A549 (cell line): ENCODE measurements around the gene C2CD2. TPM values are rescaled to one million over a fixed set of nuclear protein-coding genes. Genes with fewer than 3 reads are reported as not detected.

Experiments
- ATAC-seq, 2 experiments: fragments of 200-7000 bp in 1 of 2; fragments of >200 bp in 1 of 2; cut with Nextera tagmentation in 1 of 2; cut with Tn5 transposase in 1 of 2; 3 replicates each; pipeline versions ENCODE4 v1.8.0 to v1.9.1; 2018 to 2020; ENCODE audit warnings: mild to moderate bottlenecking in 1 of 2, moderate library complexity in 1 of 2
- CTCF ChIA-PET: fragments of 300-600 bp; sonication (Branson Sonifier 250); formaldehyde crosslinking; extraction: SDS; loops from one replicate; lab custom pipeline; 2021; ENCODE audit warnings: antibody characterized with exemption, inconsistent platforms; lab: Yijun Ruan, JAX
- POLR2A ChIA-PET: fragments of 350-600 bp; formaldehyde crosslinking; extraction: SDS; loops from one replicate; lab custom pipeline; 2021; ENCODE audit warnings: antibody characterized with exemption, inconsistent platforms; lab: Yijun Ruan, JAX
- DNase-seq, 2 experiments: peaks; one replicate each; pipeline versions ENCODE4 v3.0.0 to v3.0.0-alpha.2; 2011 to 2016; ENCODE audit warnings: low read depth in 1 of 2, low spot score in 1 of 2
- FAIRE-seq: peaks from 2 replicates; lab custom pipeline; 2011; peaks lifted over from hg19 to GRCh38; lab: Jason Lieb, UNC
- H3K27ac ChIP-seq, 2 experiments: fragments of >200 bp; sonication (Bioruptor Twin); formaldehyde crosslinking; 3 replicates each; pipeline ENCODE4 v1.5.1; 2016 to 2017
- H3K4me1 ChIP-seq: fragments of >200 bp; sonication (Bioruptor Twin); formaldehyde crosslinking; 3 replicates; pipeline ENCODE4 v1.6.1; 2016
- H3K4me2 ChIP-seq: fragments of >200 bp; sonication (Bioruptor Twin); formaldehyde crosslinking; 3 replicates; pipeline ENCODE4 v1.6.1; 2016
- H3K4me3 ChIP-seq: fragments of >200 bp; sonication (Bioruptor Twin); formaldehyde crosslinking; 3 replicates; pipeline ENCODE4 v1.5.1; 2016
- H3K9me3 ChIP-seq: fragments of >200 bp; sonication (Bioruptor Twin); formaldehyde crosslinking; 3 replicates; pipeline ENCODE4 v1.6.1; 2016
- BHLHE40 ChIP-seq: IDR thresholded peaks from 2 replicates; pipeline ENCODE4 v1.6.1; 2012; ENCODE audit warnings: low read depth, low read length, inconsistent platforms
- CBX2 ChIP-seq: fragments of 200-600 bp; sonication (generic); IDR thresholded peaks from 2 replicates; pipeline ENCODE4 v1.6.1; 2016; ENCODE audit warnings: low read depth, mild to moderate bottlenecking, borderline replicate concordance
- CEBPB ChIP-seq, 2 experiments: fragments of >200 bp in 1 of 2; sonication (Bioruptor Twin) in 1 of 2; formaldehyde crosslinking in 1 of 2; IDR thresholded peaks; 2 replicates each; pipeline ENCODE4 v1.6.1; 2012 to 2016
- CHD2 ChIP-seq: fragments of 150-350 bp; IDR thresholded peaks from 2 replicates; pipeline ENCODE4 v1.6.1; 2014; ENCODE audit warnings: low read length; ENCODE audit not compliant: partially characterized antibody
- CHD4 ChIP-seq: fragments of 200-600 bp; sonication (generic); IDR thresholded peaks from 2 replicates; pipeline ENCODE4 v1.6.1; 2016; ENCODE audit warnings: antibody characterized with exemption, mild to moderate bottlenecking, borderline replicate concordance
- HEYL ChIP-seq: fragments of 250-450 bp; sonication (Bioruptor Pico); IDR thresholded peaks from 2 replicates; pipeline ENCODE4 v1.8.0; 2021; ENCODE audit warnings: mild to moderate bottlenecking, moderate library complexity
- HOXB5 ChIP-seq: fragments of 250-450 bp; sonication (Bioruptor Pico); IDR thresholded peaks from 2 replicates; pipeline ENCODE4 v1.5.0; 2020; ENCODE audit warnings: mild to moderate bottlenecking, moderate library complexity
- JUN ChIP-seq, 2 experiments: fragments of >200 bp; sonication (Bioruptor Twin); formaldehyde crosslinking; IDR thresholded peaks; 2 replicates in 1 of 2; 3 replicates in 1 of 2; pipeline ENCODE4 v1.6.1; 2016 to 2017
- KDM1A ChIP-seq: fragments of 200-600 bp; sonication (generic); IDR thresholded peaks from 2 replicates; pipeline ENCODE4 v1.6.1; 2016; ENCODE audit warnings: low read depth, mild to moderate bottlenecking
- KDM5A ChIP-seq: fragments of 200-600 bp; sonication (generic); IDR thresholded peaks from 2 replicates; pipeline ENCODE4 v1.6.1; 2016; ENCODE audit warnings: antibody characterized with exemption, mild to moderate bottlenecking
- MAFK ChIP-seq: fragments of 450-650 bp; IDR thresholded peaks from 2 replicates; pipeline ENCODE4 v1.6.1; 2014; ENCODE audit not compliant: partially characterized antibody
- NR3C1 ChIP-seq: fragments of >200 bp; sonication (Bioruptor Twin); formaldehyde crosslinking; IDR thresholded peaks from 3 replicates; pipeline ENCODE4 v1.6.1; 2017
- PHF8 ChIP-seq: fragments of 200-600 bp; sonication (generic); IDR thresholded peaks from 2 replicates; pipeline ENCODE4 v1.6.1; 2016; ENCODE audit warnings: low read depth, mild to moderate bottlenecking, antibody characterized with exemption, moderate library complexity, borderline replicate concordance
- RARB ChIP-seq: fragments of 250-450 bp; sonication (Bioruptor Pico); IDR thresholded peaks from 2 replicates; pipeline ENCODE4 v1.8.0; 2021; ENCODE audit warnings: mild to moderate bottlenecking, moderate library complexity
- RCOR1 ChIP-seq: fragments of 150-350 bp; IDR thresholded peaks from 2 replicates; pipeline ENCODE4 v1.6.1; 2014; ENCODE audit warnings: antibody characterized with exemption, low read length, low read depth
- RFX5 ChIP-seq: fragments of 450-650 bp; IDR thresholded peaks from 2 replicates; pipeline ENCODE4 v1.7.1; 2014; ENCODE audit warnings: antibody characterized with exemption, mild to moderate bottlenecking, moderate library complexity
- RNF2 ChIP-seq: fragments of 200-600 bp; sonication (generic); IDR thresholded peaks from 2 replicates; pipeline ENCODE4 v1.6.1; 2016; ENCODE audit warnings: low read depth, mild to moderate bottlenecking, antibody characterized with exemption, moderate library complexity, borderline replicate concordance
- SMC3 ChIP-seq: fragments of >200 bp; sonication (Bioruptor Twin); formaldehyde crosslinking; IDR thresholded peaks from 3 replicates; pipeline ENCODE4 v1.6.1; 2018; ENCODE audit warnings: inconsistent platforms
- ZFP36 ChIP-seq: fragments of 450-650 bp; IDR thresholded peaks from 2 replicates; pipeline ENCODE4 v1.6.1; 2014; ENCODE audit warnings: borderline replicate concordance; ENCODE audit not compliant: partially characterized antibody
- ZNF302 ChIP-seq: fragments of 250-450 bp; sonication (Bioruptor Pico); IDR thresholded peaks from 2 replicates; pipeline ENCODE4 v1.9.0; 2021; ENCODE audit warnings: inconsistent platforms, mild to moderate bottlenecking, moderate library complexity
- ZSCAN20 ChIP-seq: fragments of 250-450 bp; sonication (Bioruptor Pico); IDR thresholded peaks from 2 replicates; pipeline ENCODE4 v1.8.0; 2022; ENCODE audit warnings: mild to moderate bottlenecking, moderate library complexity
- WGBS: methylation state at CpG from one replicate; pipeline ENCODE4 v1.1.6; 2017; ENCODE audit errors: missing lambda C conversion rate; 5-methylcytosine and 5-hydroxymethylcytosine counted together
- polyA plus RNA-seq, 4 experiments: library from polyadenylated mRNA; depleted of rRNA in 3 of 4; stranded (reverse); fragments of >200 nt; fragmentation: RNase III in 1 of 4; extraction: RNeasy Plus Mini Kit Qiagen cat#74134 plus additional on column Dnase treatment in 1 of 4; gene quantifications; 2 replicates in 3 of 4; 3 replicates in 1 of 4; pipeline ENCODE4 v1.2.3, GENCODE V29; 2011 to 2017
- TF ChIP-seq, protein P1 (sequence below): IDR thresholded peaks from 2 replicates; pipeline ENCODE4 v1.6.1; 2012
- TF ChIP-seq, protein P2 (sequence below): fragments of >200 bp; sonication (Bioruptor Twin); formaldehyde crosslinking; IDR thresholded peaks from 3 replicates; pipeline ENCODE4 v1.5.1; 2016
- TF ChIP-seq, protein P3 (sequence below): IDR thresholded peaks from 2 replicates; pipeline ENCODE4 v1.6.1; 2012; ENCODE audit warnings: low read depth, borderline replicate concordance
- TF ChIP-seq, protein P4 (sequence below): fragments of 250-450 bp; sonication (Bioruptor Pico); IDR thresholded peaks from 2 replicates; pipeline ENCODE4 v1.5.0; 2021; ENCODE audit warnings: mild to moderate bottlenecking, moderate library complexity, borderline replicate concordance
- TF ChIP-seq, protein P5 (sequence below): fragments of >200 bp; sonication (Bioruptor Twin); formaldehyde crosslinking; IDR thresholded peaks from 2 replicates; pipeline ENCODE4 v1.6.1; 2016

Gene C2CD2
- polyA plus RNA-seq, 2 of the 4 experiments (the other 2 are of a cell fraction) = 7.0 to 13.5 TPM

DNA sequence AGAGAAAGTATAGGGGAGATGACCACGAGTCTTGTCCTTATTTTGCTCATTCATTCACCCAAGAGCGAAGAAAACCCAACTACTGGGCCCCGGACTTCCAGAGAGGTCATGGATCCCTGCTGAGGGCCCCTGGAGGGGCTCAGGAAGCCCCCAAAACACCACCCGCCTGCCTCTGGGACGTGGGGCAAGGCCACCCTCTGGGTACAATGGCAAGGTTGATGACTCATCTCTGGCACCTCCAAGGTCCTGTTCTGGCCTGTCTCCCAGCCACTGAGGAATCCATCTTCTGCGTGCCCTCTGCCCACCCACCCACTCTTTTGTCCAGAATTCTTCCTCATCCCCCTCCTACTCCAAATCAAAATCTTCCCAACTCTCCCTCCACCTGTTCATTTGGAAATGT is 53.4 kb downstream of the C2CD2 start (continued):
- TF ChIP-seq JUN (IDR thresholded peaks at IDR 0.05) = no peak
- no peak for TF ChIP-seq HEYL (CRISPR knock-in tag)
- no peak for TF ChIP-seq RCOR1
- TF ChIP-seq CEBPB (IDR thresholded peaks at IDR 0.05) = no peak
- no peak for TF ChIP-seq ZSCAN20 (CRISPR knock-in tag)
- TF ChIP-seq, all 56 proteins: peak for 0

DNA sequence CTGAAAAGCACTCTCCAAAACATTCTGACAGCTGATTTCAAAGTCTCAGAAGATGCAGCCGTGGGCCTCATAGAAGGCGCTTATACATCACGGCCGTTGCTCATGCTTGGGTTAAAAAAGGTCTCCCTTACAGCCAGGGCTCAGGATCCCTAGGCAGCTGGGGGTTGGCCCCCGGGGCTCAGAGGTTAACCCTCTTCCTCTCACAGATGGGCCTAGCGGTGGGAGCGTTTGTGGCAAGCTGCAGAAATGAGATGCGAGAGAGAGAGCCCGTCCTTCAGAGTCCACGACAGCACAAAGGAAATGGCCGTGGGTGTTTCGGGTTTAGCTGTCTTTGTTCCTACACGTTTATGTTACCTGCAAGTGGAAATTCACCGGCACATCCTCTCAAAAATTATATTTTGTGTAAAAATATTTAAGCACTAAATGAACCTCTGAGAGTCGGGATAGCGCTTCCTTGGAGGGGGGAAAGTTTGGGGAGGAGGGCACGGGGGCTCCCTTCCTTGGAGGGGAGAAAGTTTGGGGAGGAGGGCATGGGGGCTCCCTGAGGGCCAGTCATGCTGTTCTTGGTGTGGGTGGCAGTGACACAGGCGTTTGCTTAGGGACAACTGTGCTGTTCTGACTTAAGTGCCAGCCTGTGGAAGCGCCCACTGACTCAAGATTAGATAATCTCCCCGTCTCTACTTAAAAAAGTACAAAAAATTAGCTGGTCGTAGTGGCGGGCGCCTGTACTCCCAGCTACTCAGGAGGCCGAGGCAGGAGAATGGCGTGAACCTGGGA is 54.2 kb downstream of the C2CD2 start:
- no peak for FAIRE-seq
- WGBS = 88% methylated on average over 24 of the region's 25 CpGs
- ChIA-PET CTCF (no interaction called here), POLR2A (no interaction called here)
- H3K27ac ChIP-seq = no peak overlapping the region
- no peak for ATAC-seq
- no peaks in the 10 kb centered on the region for H3K4me1 ChIP-seq
- H3K9me3 ChIP-seq = no peaks in the 10 kb centered on the region
- no peak overlapping the region for H3K4me3 ChIP-seq
- DNase-seq = no peak
- no peak overlapping the region for H3K4me2 ChIP-seq
- TF ChIP-seq PHF8 (no peak), CEBPB (IDR thresholded peaks at IDR 0.05) (no peak), BHLHE40 (no peak), SMC3 (no peak), KDM5A (no peak), HEYL (CRISPR knock-in tag) (no peak), NR3C1 (no peak), ZFP36 (no peak), MAFK (no peak)
- TF ChIP-seq, protein P1, sequence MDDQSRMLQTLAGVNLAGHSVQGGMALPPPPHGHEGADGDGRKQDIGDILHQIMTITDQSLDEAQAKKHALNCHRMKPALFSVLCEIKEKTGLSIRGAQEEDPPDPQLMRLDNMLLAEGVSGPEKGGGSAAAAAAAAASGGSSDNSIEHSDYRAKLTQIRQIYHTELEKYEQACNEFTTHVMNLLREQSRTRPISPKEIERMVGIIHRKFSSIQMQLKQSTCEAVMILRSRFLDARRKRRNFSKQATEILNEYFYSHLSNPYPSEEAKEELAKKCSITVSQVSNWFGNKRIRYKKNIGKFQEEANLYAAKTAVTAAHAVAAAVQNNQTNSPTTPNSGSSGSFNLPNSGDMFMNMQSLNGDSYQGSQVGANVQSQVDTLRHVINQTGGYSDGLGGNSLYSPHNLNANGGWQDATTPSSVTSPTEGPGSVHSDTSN = no peak
- TF ChIP-seq, protein P2, sequence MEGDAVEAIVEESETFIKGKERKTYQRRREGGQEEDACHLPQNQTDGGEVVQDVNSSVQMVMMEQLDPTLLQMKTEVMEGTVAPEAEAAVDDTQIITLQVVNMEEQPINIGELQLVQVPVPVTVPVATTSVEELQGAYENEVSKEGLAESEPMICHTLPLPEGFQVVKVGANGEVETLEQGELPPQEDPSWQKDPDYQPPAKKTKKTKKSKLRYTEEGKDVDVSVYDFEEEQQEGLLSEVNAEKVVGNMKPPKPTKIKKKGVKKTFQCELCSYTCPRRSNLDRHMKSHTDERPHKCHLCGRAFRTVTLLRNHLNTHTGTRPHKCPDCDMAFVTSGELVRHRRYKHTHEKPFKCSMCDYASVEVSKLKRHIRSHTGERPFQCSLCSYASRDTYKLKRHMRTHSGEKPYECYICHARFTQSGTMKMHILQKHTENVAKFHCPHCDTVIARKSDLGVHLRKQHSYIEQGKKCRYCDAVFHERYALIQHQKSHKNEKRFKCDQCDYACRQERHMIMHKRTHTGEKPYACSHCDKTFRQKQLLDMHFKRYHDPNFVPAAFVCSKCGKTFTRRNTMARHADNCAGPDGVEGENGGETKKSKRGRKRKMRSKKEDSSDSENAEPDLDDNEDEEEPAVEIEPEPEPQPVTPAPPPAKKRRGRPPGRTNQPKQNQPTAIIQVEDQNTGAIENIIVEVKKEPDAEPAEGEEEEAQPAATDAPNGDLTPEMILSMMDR = no peak
- TF ChIP-seq, protein P3, sequence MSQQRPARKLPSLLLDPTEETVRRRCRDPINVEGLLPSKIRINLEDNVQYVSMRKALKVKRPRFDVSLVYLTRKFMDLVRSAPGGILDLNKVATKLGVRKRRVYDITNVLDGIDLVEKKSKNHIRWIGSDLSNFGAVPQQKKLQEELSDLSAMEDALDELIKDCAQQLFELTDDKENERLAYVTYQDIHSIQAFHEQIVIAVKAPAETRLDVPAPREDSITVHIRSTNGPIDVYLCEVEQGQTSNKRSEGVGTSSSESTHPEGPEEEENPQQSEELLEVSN = no peak

DNA sequence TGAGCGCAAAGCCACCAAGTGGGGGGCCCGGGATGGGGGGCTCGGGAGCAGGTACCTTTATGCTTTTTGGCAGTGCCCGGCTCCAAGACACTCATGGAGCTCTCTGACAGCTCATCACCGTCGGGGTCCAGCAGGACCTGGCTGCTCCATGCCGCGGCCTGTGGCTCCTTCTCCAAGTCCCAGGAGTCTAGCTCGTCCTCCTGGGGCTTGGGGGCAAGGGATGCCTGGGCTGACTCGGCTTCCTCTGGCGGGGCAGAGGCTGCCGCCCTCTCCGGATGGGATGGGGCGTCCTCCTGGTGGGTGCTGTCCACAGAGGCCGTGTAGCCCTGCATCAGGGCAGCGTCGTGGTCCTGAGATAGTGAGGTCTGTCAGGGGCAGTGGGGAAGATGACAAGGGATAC is 54.8 kb downstream of the C2CD2 start:
- H3K4me2 ChIP-seq = no peak overlapping the region
- FAIRE-seq (no peak), DNase-seq (no peak), ATAC-seq (no peak)
- WGBS = 92% methylated on average over 13 of the region's 17 CpGs
- POLR2A ChIA-PET = interaction anchor here (1.1 kb wide), 1 partner anchor 20 kb away, joined by 4 read pairs; the partner anchor contains the start of gene PRDM15
- no peaks in the 10 kb centered on the region for H3K9me3 ChIP-seq
- H3K4me3 ChIP-seq = no peak overlapping the region
- no peaks in the 10 kb centered on the region for H3K4me1 ChIP-seq
- TF ChIP-seq RARB (CRISPR knock-in tag) (no peak), ZNF302 (CRISPR knock-in tag) (no peak), HEYL (CRISPR knock-in tag) (no peak), HOXB5 (CRISPR knock-in tag) (no peak), RFX5 (no peak), CHD2 (no peak), RNF2 (no peak), KDM1A (no peak), CBX2 (no peak), CHD4 (no peak)
- TF ChIP-seq, protein P4, sequence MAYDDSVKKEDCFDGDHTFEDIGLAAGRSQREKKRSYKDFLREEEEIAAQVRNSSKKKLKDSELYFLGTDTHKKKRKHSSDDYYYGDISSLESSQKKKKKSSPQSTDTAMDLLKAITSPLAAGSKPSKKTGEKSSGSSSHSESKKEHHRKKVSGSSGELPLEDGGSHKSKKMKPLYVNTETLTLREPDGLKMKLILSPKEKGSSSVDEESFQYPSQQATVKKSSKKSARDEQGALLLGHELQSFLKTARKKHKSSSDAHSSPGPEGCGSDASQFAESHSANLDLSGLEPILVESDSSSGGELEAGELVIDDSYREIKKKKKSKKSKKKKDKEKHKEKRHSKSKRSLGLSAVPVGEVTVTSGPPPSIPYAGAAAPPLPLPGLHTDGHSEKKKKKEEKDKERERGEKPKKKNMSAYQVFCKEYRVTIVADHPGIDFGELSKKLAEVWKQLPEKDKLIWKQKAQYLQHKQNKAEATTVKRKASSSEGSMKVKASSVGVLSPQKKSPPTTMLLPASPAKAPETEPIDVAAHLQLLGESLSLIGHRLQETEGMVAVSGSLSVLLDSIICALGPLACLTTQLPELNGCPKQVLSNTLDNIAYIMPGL (CRISPR knock-in tag) = no peak
- TF ChIP-seq, protein P5, sequence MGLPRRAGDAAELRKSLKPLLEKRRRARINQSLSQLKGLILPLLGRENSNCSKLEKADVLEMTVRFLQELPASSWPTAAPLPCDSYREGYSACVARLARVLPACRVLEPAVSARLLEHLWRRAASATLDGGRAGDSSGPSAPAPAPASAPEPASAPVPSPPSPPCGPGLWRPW = no peak
- TF ChIP-seq, protein P3 = no peak
- H3K27ac ChIP-seq = no peak overlapping the region
- CTCF ChIA-PET = no interaction called here
